ENCODE measurements around the gene AMY1C.

The AMY1C gene

DNA sequence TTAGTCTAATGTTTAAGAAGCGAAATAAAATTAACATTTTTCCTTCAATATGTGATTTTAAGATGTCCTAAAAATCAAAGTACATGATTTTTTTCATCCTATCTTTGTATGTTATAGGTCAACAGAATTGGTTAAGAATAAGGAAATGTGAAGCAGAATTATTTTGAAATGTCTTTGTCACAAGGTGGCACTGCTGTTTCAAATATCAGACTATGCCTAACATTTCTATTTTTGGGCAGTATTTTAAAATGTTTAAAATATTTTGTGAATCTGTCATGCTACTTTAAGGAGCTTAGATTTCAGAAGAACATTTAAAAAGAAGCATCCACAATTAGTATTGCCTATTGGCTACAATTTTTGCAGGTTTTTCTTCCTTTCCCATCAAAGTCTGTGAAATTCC lies 38.7 kb downstream of the AMY1C start:
- TF ChIP-seq, protein P1, sequence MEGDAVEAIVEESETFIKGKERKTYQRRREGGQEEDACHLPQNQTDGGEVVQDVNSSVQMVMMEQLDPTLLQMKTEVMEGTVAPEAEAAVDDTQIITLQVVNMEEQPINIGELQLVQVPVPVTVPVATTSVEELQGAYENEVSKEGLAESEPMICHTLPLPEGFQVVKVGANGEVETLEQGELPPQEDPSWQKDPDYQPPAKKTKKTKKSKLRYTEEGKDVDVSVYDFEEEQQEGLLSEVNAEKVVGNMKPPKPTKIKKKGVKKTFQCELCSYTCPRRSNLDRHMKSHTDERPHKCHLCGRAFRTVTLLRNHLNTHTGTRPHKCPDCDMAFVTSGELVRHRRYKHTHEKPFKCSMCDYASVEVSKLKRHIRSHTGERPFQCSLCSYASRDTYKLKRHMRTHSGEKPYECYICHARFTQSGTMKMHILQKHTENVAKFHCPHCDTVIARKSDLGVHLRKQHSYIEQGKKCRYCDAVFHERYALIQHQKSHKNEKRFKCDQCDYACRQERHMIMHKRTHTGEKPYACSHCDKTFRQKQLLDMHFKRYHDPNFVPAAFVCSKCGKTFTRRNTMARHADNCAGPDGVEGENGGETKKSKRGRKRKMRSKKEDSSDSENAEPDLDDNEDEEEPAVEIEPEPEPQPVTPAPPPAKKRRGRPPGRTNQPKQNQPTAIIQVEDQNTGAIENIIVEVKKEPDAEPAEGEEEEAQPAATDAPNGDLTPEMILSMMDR (conservative IDR thresholded peaks at IDR 0.05): peak; percentile 51
- H3K27ac ChIP-seq: no peak overlapping the region

DNA sequence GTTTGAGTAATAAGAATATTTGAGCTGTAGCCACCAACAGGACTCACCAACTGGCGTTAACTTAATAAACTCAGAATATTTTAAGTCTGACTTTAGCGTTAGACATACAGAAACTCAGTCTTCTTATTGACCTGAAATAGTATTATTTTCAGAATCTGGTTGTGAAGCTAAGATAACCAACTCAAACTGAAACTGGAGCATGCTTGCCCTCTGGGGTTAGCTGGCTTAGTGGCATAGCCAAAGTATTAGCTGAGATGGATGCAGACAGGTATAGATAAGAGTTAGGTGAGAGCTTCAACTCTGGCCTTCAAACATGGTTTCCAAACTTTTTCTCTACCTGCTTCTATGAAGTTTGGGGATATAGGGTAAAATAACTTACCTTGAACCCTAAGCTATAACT lies 40.5 kb downstream of the AMY1C start:
- no peak overlapping the region for H3K27ac ChIP-seq
- TF ChIP-seq, protein P1 (conservative IDR thresholded peaks at IDR 0.05): no peak

Data from VCaP (cell line).